ENCODE results near the gene DGLUCY. TPM values are rescaled to one million over a fixed set of nuclear protein-coding genes. Genes with fewer than 3 reads are reported as not detected.
A peak's percentile ranks its signal among the peaks of the same experiment; 100 is the strongest.

The DGLUCY gene
- total RNA-seq, 2 donors from 2014 or later: 88.0 to 148 TPM

- Histone ChIP-seq H3K36me3 (no peaks in the 10 kb centered on the region), H3K9me3 (no peaks in the 10 kb centered on the region), H3K27me3 (replicated peaks; ENCODE audit: insufficient read depth) (no peaks in the 10 kb centered on the region), H3K4me3 (no peak overlapping the region), H3K4me1 (replicated peaks) (no peaks in the 10 kb centered on the region), H3K27ac (no peak overlapping the region)
- intact Hi-C loops (cut with DNase I): no loop called here
- WGBS: 95% methylated on average over 5 of the region's 5 CpGs
- TF ChIP-seq POLR2AphosphoS5 (IDR thresholded peaks at IDR 0.05) (no peak), CTCF (IDR thresholded peaks at IDR 0.05) (no peak), POLR2A (IDR thresholded peaks at IDR 0.05) (no peak)
- DNase-seq (ENCODE audit: low spot score): no peak
Measured at GRCh38 chr14:91146661-91147060, 32.8 kb downstream of the DGLUCY start.

- DNase-seq (ENCODE audit: low spot score): peak; percentile 86
- Histone ChIP-seq H3K4me3 (no peak overlapping the region), H3K4me1 (replicated peaks) (no peaks in the 10 kb centered on the region), H3K9me3 (no peaks in the 10 kb centered on the region), H3K27ac (peak overlapping the region; percentile 70 to 71), H3K36me3 (no peaks in the 10 kb centered on the region), H3K27me3 (replicated peaks; ENCODE audit: insufficient read depth) (no peaks in the 10 kb centered on the region)
- TF ChIP-seq POLR2AphosphoS5 (IDR thresholded peaks at IDR 0.05): peak; percentile 97
- TF ChIP-seq CTCF (IDR thresholded peaks at IDR 0.05): no peak
- TF ChIP-seq POLR2A (IDR thresholded peaks at IDR 0.05): no peak
- WGBS: 18% methylated on average over 6 of the region's 6 CpGs
- intact Hi-C loops (cut with DNase I): no loop called here
Measured at GRCh38 chr14:91149462-91149861, 35.6 kb downstream of the DGLUCY start.

GRCh38 chr14:91152499-91152898 lies 38.6 kb downstream of the DGLUCY start:
- Histone ChIP-seq H3K36me3 (no peaks in the 10 kb centered on the region), H3K4me3 (no peak overlapping the region), H3K4me1 (replicated peaks) (peaks cover 11% of the 10 kb centered on the region), H3K9me3 (no peaks in the 10 kb centered on the region), H3K27me3 (replicated peaks; ENCODE audit: insufficient read depth) (no peaks in the 10 kb centered on the region), H3K27ac (no peak overlapping the region)
- WGBS: 81% methylated on average over 2 of the region's 2 CpGs
- TF ChIP-seq POLR2AphosphoS5 (IDR thresholded peaks at IDR 0.05): no peak
- no peak for TF ChIP-seq CTCF (IDR thresholded peaks at IDR 0.05)
- no peak for TF ChIP-seq POLR2A (IDR thresholded peaks at IDR 0.05)
- intact Hi-C loops (cut with DNase I): no loop called here
- DNase-seq (ENCODE audit: low spot score): no peak

GRCh38 chr14:91153360-91153759 lies 39.5 kb downstream of the DGLUCY start:
- H3K4me3 ChIP-seq: no peak overlapping the region
- TF ChIP-seq POLR2AphosphoS5 (IDR thresholded peaks at IDR 0.05) (no peak), CTCF (IDR thresholded peaks at IDR 0.05) (no peak), POLR2A (IDR thresholded peaks at IDR 0.05) (no peak)
- intact Hi-C loops (cut with DNase I): no loop called here
- WGBS: 79% methylated on average over 9 of the region's 9 CpGs
- no peak for DNase-seq (ENCODE audit: low spot score)
- H3K27me3 ChIP-seq (replicated peaks; ENCODE audit: insufficient read depth): no peaks in the 10 kb centered on the region
- H3K27ac ChIP-seq: no peak overlapping the region
- no peaks in the 10 kb centered on the region for H3K36me3 ChIP-seq
- no peaks in the 10 kb centered on the region for H3K9me3 ChIP-seq
- H3K4me1 ChIP-seq (replicated peaks): peaks cover 17% of the 10 kb centered on the region

- WGBS: 27% methylated on average over 16 of the region's 16 CpGs
- DNase-seq (ENCODE audit: low spot score): peak; percentile 70
- no peak for TF ChIP-seq CTCF (IDR thresholded peaks at IDR 0.05)
- TF ChIP-seq POLR2AphosphoS5 (IDR thresholded peaks at IDR 0.05): peak; percentile 51
- Histone ChIP-seq H3K36me3 (no peaks in the 10 kb centered on the region), H3K27me3 (replicated peaks; ENCODE audit: insufficient read depth) (no peaks in the 10 kb centered on the region), H3K9me3 (no peaks in the 10 kb centered on the region), H3K27ac (peak overlapping the region; percentile 32 to 43), H3K4me3 (no peak overlapping the region), H3K4me1 (replicated peaks) (peaks cover 17% of the 10 kb centered on the region)
- intact Hi-C loops (cut with DNase I): no loop called here
Measured at GRCh38 chr14:91154851-91155625, 41.2 kb downstream of the DGLUCY start.

Data from prostate gland (tissue), 2 donors.